ENCODE results near the gene USH2A. TPM values are rescaled to one million over a fixed set of nuclear protein-coding genes. Genes with fewer than 3 reads are reported as not detected.
"Not testable (repeated sequence)": the region's sequence is repeated elsewhere in the genome, so short reads cannot be mapped to it uniquely, and the experiment has no call there.

USH2A gene
- total and polyA plus RNA-seq, 3 donors from 2014 or later = 1.6 to 2.5 (median 1.8) TPM

DNA sequence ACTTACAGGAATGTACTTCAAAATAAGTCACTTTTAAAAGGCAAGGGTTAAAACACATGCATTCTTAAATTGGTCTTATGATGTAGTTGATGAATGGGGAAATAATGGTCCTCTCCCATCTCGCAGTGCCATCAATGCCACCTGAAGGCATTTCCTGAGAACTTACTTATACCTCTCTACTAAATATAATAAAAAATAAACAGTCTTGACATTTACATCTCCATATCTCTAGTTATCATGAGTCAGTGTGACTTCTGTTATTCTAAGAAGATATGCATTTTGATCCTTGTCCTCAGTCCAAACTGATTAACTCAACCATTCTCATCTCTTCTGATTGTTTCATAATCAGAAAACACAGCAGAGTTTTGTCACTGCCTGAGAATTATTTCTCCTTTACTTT is 253.9 kb downstream of the USH2A start:
- intact Hi-C loops (cut with DNase I; ENCODE audit: low total_unique reads) = no loop called here

DNA sequence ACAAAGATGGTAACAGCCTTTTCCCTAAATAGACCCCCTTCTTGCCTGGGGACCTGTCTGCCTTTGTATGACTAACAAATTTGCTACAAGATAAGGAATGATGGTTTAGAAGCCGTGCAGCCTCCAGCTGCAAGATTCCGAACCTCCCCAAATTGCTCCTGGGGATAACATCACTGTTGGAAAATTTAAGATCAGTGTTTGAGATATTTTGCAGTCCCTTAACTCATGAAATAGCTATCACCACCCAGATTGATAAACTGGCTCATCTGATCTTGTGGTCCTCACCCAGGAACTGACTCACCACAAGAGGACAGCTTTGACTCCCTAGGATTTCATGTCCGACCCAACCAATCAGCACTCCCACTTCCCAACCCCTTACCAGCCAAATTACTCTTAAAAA is 254.7 kb downstream of the USH2A start:
- intact Hi-C loops (cut with DNase I; ENCODE audit: low total_unique reads) = no loop called here
- Histone ChIP-seq H3K4me3 (no peak overlapping the region), H3K4me1 (no peaks in the 10 kb centered on the region), H3K27me3 (no peaks in the 10 kb centered on the region), H3K9me3 (no peaks in the 10 kb centered on the region), H3K36me3 (ENCODE audit: low read depth, missing control alignments) (no peaks in the 10 kb centered on the region), H3K27ac (no peak overlapping the region)
- TF ChIP-seq, protein P1, sequence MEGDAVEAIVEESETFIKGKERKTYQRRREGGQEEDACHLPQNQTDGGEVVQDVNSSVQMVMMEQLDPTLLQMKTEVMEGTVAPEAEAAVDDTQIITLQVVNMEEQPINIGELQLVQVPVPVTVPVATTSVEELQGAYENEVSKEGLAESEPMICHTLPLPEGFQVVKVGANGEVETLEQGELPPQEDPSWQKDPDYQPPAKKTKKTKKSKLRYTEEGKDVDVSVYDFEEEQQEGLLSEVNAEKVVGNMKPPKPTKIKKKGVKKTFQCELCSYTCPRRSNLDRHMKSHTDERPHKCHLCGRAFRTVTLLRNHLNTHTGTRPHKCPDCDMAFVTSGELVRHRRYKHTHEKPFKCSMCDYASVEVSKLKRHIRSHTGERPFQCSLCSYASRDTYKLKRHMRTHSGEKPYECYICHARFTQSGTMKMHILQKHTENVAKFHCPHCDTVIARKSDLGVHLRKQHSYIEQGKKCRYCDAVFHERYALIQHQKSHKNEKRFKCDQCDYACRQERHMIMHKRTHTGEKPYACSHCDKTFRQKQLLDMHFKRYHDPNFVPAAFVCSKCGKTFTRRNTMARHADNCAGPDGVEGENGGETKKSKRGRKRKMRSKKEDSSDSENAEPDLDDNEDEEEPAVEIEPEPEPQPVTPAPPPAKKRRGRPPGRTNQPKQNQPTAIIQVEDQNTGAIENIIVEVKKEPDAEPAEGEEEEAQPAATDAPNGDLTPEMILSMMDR (IDR thresholded peaks at IDR 0.05) = no peak
- no peak for TF ChIP-seq POLR2A (IDR thresholded peaks at IDR 0.05)
- no peak for DNase-seq
- 88 to 89% methylated on average over 3 of the region's 3 CpGs for WGBS, 2 donors

More for the DNA sequence above, 253.9 kb downstream of the USH2A start:
- whole genome bisulfite sequencing, 2 donors = 81 to 82% methylated on average over 1 of the region's 1 CpG
- no peak overlapping the region for H3K27ac ChIP-seq
- TF ChIP-seq, protein P1 (IDR thresholded peaks at IDR 0.05) = no peak
- TF ChIP-seq POLR2A (IDR thresholded peaks at IDR 0.05) = no peak
- no peaks in the 10 kb centered on the region for H3K9me3 ChIP-seq
- no peaks in the 10 kb centered on the region for H3K4me1 ChIP-seq
- no peak overlapping the region for H3K4me3 ChIP-seq
- H3K36me3 ChIP-seq (ENCODE audit: low read depth, missing control alignments) = no peaks in the 10 kb centered on the region
- no peak for DNase-seq
- no peaks in the 10 kb centered on the region for H3K27me3 ChIP-seq

DNA sequence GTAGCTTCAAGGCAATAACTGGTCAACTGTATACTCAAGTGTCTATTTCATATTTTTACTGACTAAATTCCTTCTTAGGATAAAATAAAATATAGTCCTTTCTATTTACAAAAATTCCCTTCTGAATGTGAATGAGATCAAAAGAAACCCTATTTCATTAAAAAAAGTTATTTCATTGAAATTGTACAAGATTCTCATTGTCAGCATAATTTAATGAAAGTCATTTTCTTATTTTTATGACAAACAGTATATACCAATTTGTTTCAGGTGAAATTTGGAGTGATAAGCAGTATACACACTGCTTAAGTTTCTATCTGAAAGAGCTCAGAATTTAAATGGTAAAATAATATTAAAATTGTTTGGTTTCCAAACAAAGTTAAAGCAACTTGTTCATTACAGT is 269.2 kb downstream of the USH2A start:
- intact Hi-C loops (cut with DNase I; ENCODE audit: low total_unique reads) = no loop called here
- H3K36me3 ChIP-seq (ENCODE audit: low read depth, missing control alignments) = no peaks in the 10 kb centered on the region
- H3K27ac ChIP-seq = no peak overlapping the region
- H3K4me3 ChIP-seq = no peak overlapping the region
- H3K27me3 ChIP-seq = no peaks in the 10 kb centered on the region
- no peaks in the 10 kb centered on the region for H3K9me3 ChIP-seq
- TF ChIP-seq POLR2A (IDR thresholded peaks at IDR 0.05) = no peak
- TF ChIP-seq, protein P1 (IDR thresholded peaks at IDR 0.05) = no peak
- no peak for DNase-seq
- no peaks in the 10 kb centered on the region for H3K4me1 ChIP-seq

DNA sequence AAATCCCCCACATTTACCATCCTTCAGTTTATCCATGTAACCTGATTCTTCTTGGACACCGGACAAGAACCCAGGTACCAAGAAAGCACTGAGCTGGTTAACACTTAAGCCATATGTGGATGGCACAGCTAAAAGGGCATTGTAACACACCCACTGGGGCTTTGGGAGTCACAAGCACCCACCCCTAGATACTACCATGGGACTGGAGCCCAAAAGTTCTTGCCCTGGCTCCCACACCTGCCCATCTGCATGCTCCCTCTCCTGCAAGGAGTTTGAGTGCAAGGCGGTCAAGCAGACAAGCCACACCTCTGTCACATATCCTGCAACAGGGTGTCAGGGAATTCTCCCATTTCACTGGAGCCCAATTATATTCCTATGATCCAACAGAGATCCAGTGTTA is 270.1 kb downstream of the USH2A start:
- no peaks in the 10 kb centered on the region for H3K9me3 ChIP-seq
- H3K4me1 ChIP-seq = no peaks in the 10 kb centered on the region
- intact Hi-C loops (cut with DNase I; ENCODE audit: low total_unique reads) = no loop called here
- no peak for DNase-seq
- H3K27me3 ChIP-seq = no peaks in the 10 kb centered on the region
- WGBS, 2 donors = 92 to 100% methylated on average over 2 of the region's 2 CpGs
- no peaks in the 10 kb centered on the region for H3K36me3 ChIP-seq (ENCODE audit: low read depth, missing control alignments)
- no peak overlapping the region for H3K27ac ChIP-seq
- no peak for TF ChIP-seq POLR2A (IDR thresholded peaks at IDR 0.05)
- TF ChIP-seq, protein P1 (IDR thresholded peaks at IDR 0.05) = no peak
- no peak overlapping the region for H3K4me3 ChIP-seq

DNA sequence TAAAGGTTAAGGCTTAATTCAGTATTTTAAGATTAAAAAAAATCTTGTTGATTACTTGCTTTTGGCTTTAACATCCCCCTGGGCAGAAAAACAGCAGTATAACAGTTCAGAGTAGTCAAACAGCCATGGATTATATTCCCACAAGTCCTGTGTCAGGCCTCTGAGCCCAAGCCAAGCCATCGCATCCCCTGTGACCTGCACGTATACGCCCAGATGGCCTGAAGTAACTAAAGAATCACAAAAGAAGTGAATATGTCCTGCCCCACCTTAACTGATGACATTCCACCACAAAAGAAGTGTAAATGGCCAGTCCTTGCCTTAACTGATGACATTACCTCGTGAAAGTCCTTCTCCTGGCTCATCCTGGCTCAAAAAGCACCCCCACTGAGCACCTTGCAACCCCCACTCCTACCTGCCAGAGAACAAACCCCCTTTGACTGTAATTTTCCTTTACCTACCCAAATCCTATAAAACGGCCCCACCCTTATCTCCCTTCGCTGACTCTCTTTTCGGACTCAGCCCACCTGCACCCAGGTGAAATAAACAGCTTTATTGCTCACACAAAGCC is 277.7 kb downstream of the USH2A start:
- intact Hi-C loops (cut with DNase I; ENCODE audit: low total_unique reads); H3K4me3 ChIP-seq; H3K27ac ChIP-seq; H3K36me3 ChIP-seq (ENCODE audit: low read depth, missing control alignments); DNase-seq; H3K9me3 ChIP-seq; H3K27me3 ChIP-seq; H3K4me1 ChIP-seq: not testable (repeated sequence)
- 74 to 91% methylated on average over 5 to 7 of the region's 7 CpGs for WGBS, 2 donors

Data from testis (tissue), 3 donors.